ENCODE measurements around the gene BCAP31.
A peak's percentile ranks its signal among the peaks of the same experiment; 100 is the strongest.
"Not testable (repeated sequence)": the region's sequence is repeated elsewhere in the genome, so short reads cannot be mapped to it uniquely, and the experiment has no call there.

Gene BCAP31

GRCh38 chrX:153684467-153685155, 39.6 kb downstream of the BCAP31 start:
- H3K4me1 ChIP-seq (ENCODE audit: control insufficient read depth, insufficient read depth, low read length), result no peaks in the 10 kb centered on the region
- H3K27me3 ChIP-seq (ENCODE audit: control insufficient read depth, insufficient read depth, low read length), result no peaks in the 10 kb centered on the region
- no peaks in the 10 kb centered on the region for H3K36me3 ChIP-seq (ENCODE audit: control insufficient read depth, insufficient read depth, low read length)
- no peak overlapping the region for H3K27ac ChIP-seq (ENCODE audit: low read depth, low read length)
- H3K4me3 ChIP-seq (ENCODE audit: low read length), result no peak overlapping the region
- no peak overlapping the region for H3K9ac ChIP-seq (ENCODE audit: low read length)

- H3K27me3 ChIP-seq (ENCODE audit: control insufficient read depth, insufficient read depth, low read length); H3K9ac ChIP-seq (ENCODE audit: low read length); H3K36me3 ChIP-seq (ENCODE audit: control insufficient read depth, insufficient read depth, low read length); H3K27ac ChIP-seq (ENCODE audit: low read depth, low read length); H3K4me3 ChIP-seq (ENCODE audit: low read length); H3K4me1 ChIP-seq (ENCODE audit: control insufficient read depth, insufficient read depth, low read length): not testable (repeated sequence)
Measured at GRCh38 chrX:153683486-153683885, 40.7 kb downstream of the BCAP31 start.

GRCh38 chrX:153681175-153681574, 43.0 kb downstream of the BCAP31 start:
- H3K27me3 ChIP-seq (ENCODE audit: control insufficient read depth, insufficient read depth, low read length), result no peaks in the 10 kb centered on the region
- no peaks in the 10 kb centered on the region for H3K36me3 ChIP-seq (ENCODE audit: control insufficient read depth, insufficient read depth, low read length)
- no peak overlapping the region for H3K9ac ChIP-seq (ENCODE audit: low read length)
- H3K27ac ChIP-seq (ENCODE audit: low read depth, low read length), result no peak overlapping the region
- H3K4me3 ChIP-seq (ENCODE audit: low read length), result no peak overlapping the region
- H3K4me1 ChIP-seq (ENCODE audit: control insufficient read depth, insufficient read depth, low read length), result no peaks in the 10 kb centered on the region

GRCh38 chrX:153674219-153674851, 49.9 kb downstream of the BCAP31 start:
- Histone ChIP-seq H3K4me1 (ENCODE audit: control insufficient read depth, insufficient read depth, low read length) (no peaks in the 10 kb centered on the region), H3K27ac (ENCODE audit: low read depth, low read length) (no peak overlapping the region), H3K9ac (ENCODE audit: low read length) (no peak overlapping the region), H3K4me3 (ENCODE audit: low read length) (no peak overlapping the region), H3K36me3 (ENCODE audit: control insufficient read depth, insufficient read depth, low read length) (no peaks in the 10 kb centered on the region), H3K27me3 (ENCODE audit: control insufficient read depth, insufficient read depth, low read length) (peaks cover 20% of the 10 kb centered on the region)

- H3K4me3 ChIP-seq (ENCODE audit: low read length), result peak within 1 kb of the TSS; percentile 49
- H3K27me3 ChIP-seq (ENCODE audit: control insufficient read depth, insufficient read depth, low read length), result peaks cover 20% of the 10 kb centered on the region
- H3K4me1 ChIP-seq (ENCODE audit: control insufficient read depth, insufficient read depth, low read length), result no peaks in the 10 kb centered on the region
- H3K9ac ChIP-seq (ENCODE audit: low read length), result no peak within 1 kb of the TSS
- H3K36me3 ChIP-seq (ENCODE audit: control insufficient read depth, insufficient read depth, low read length), result no peaks in the 10 kb centered on the region
- peak within 1 kb of the TSS; percentile 77 for H3K27ac ChIP-seq (ENCODE audit: low read depth, low read length)
Measured at GRCh38 chrX:153673428-153674218, 50.6 kb downstream of the BCAP31 start, which contains the start of gene PNCK. TSS of gene PNCK (minus strand) at chrX:153673813. CDS start at chrX:153673076, 737 bp downstream.

- H3K4me1 ChIP-seq (ENCODE audit: control insufficient read depth, insufficient read depth, low read length), result no peaks in the 10 kb centered on the region
- peaks cover 20% of the 10 kb centered on the region for H3K27me3 ChIP-seq (ENCODE audit: control insufficient read depth, insufficient read depth, low read length)
- no peak overlapping the region for H3K9ac ChIP-seq (ENCODE audit: low read length)
- peak overlapping the region; percentile 49 for H3K4me3 ChIP-seq (ENCODE audit: low read length)
- H3K36me3 ChIP-seq (ENCODE audit: control insufficient read depth, insufficient read depth, low read length), result no peaks in the 10 kb centered on the region
- H3K27ac ChIP-seq (ENCODE audit: low read depth, low read length), result peak overlapping the region; percentile 77
Measured at GRCh38 chrX:153672531-153673427, 51.4 kb downstream of the BCAP31 start.

GRCh38 chrX:153671589-153672530, 52.3 kb downstream of the BCAP31 start:
- H3K27ac ChIP-seq (ENCODE audit: low read depth, low read length), result peak overlapping the region; percentile 53
- no peaks in the 10 kb centered on the region for H3K4me1 ChIP-seq (ENCODE audit: control insufficient read depth, insufficient read depth, low read length)
- peaks cover 20% of the 10 kb centered on the region for H3K27me3 ChIP-seq (ENCODE audit: control insufficient read depth, insufficient read depth, low read length)

GRCh38 chrX:153670748-153671588, 53.2 kb downstream of the BCAP31 start:
- H3K27ac ChIP-seq (ENCODE audit: low read depth, low read length), result no peak overlapping the region
- no peak overlapping the region for H3K4me3 ChIP-seq (ENCODE audit: low read length)
- H3K4me1 ChIP-seq (ENCODE audit: control insufficient read depth, insufficient read depth, low read length), result no peaks in the 10 kb centered on the region
- H3K9ac ChIP-seq (ENCODE audit: low read length), result no peak overlapping the region
- H3K27me3 ChIP-seq (ENCODE audit: control insufficient read depth, insufficient read depth, low read length), result peaks cover 20% of the 10 kb centered on the region
- no peaks in the 10 kb centered on the region for H3K36me3 ChIP-seq (ENCODE audit: control insufficient read depth, insufficient read depth, low read length)

More at GRCh38 chrX:153671589-153672530, 52.3 kb downstream of the BCAP31 start:
- Histone ChIP-seq H3K4me3 (ENCODE audit: low read length) (no peak overlapping the region), H3K9ac (ENCODE audit: low read length) (no peak overlapping the region), H3K36me3 (ENCODE audit: control insufficient read depth, insufficient read depth, low read length) (no peaks in the 10 kb centered on the region)

- no peak overlapping the region for H3K27ac ChIP-seq (ENCODE audit: low read depth, low read length)
- no peak overlapping the region for H3K4me3 ChIP-seq (ENCODE audit: low read length)
- no peaks in the 10 kb centered on the region for H3K4me1 ChIP-seq (ENCODE audit: control insufficient read depth, insufficient read depth, low read length)
- H3K27me3 ChIP-seq (ENCODE audit: control insufficient read depth, insufficient read depth, low read length), result peaks cover 20% of the 10 kb centered on the region
- H3K9ac ChIP-seq (ENCODE audit: low read length), result no peak overlapping the region
- no peaks in the 10 kb centered on the region for H3K36me3 ChIP-seq (ENCODE audit: control insufficient read depth, insufficient read depth, low read length)
Measured at GRCh38 chrX:153669901-153670731, 54.1 kb downstream of the BCAP31 start.
